H1 (cell line): ENCODE measurements around the gene PIEZO1. TPM values are rescaled to one million over a fixed set of nuclear protein-coding genes. Genes with fewer than 3 reads are reported as not detected.

Experiments used
- polyA plus RNA-seq, 7 experiments: library from polyadenylated mRNA; depleted of rRNA in 3 of 7; stranded (reverse) in 5 of 7; unstranded in 2 of 7; fragments of >200 nt in 5 of 7; fragments of 200-250 nt in 2 of 7; gene quantifications; 1 replicate in 5 of 7; 2 replicates in 1 of 7; 4 replicates in 1 of 7; pipeline versions ENCODE4 v1.2.1 to v1.2.3, GENCODE V29; 2011 to 2013; ENCODE audit warnings: missing spikeins in 2 of 7, mixed read lengths in 2 of 7
- total RNA-seq: library from RNA; stranded (reverse); fragmentation: NEBNext Ultra II Directional; extraction: Animal tissue kit (Norgen Biotek cat#: 25700); gene quantifications from 2 replicates; pipeline ENCODE4 v1.2.1, GENCODE V29; 2021
- TF ChIP-seq, protein P1 (sequence below): IDR thresholded peaks from 2 replicates; pipeline ENCODE4 v1.6.1; 2012; ENCODE audit warnings: inconsistent platforms

Gene PIEZO1
- total and polyA plus RNA-seq, 2 of the 8 experiments (the other 6 are each of a cell fraction or from before 2014, with no cell fraction given), result 42.3 to 67.5 TPM

DNA sequence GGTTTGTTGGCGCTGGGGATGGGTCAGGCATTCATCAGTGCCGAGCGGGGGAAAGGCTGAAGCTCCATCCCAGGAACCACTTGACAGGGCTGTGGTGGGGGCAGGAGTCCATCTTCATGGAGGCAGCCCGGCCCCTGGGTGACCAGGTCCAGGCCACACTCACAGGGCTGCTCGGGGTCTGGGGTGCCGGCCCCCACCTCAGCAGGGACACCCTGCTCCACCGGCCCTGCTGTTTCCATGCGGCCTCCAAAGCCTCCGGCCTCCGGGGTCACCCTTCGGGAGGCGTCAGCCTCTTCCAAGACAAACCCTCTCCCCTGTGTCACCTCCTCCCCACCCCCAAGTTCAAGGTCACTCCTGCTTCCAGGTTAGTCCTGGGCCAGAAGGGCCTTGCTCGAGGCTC, 49.6 kb upstream of the PIEZO1 start (continued):
- TF ChIP-seq, protein P1, sequence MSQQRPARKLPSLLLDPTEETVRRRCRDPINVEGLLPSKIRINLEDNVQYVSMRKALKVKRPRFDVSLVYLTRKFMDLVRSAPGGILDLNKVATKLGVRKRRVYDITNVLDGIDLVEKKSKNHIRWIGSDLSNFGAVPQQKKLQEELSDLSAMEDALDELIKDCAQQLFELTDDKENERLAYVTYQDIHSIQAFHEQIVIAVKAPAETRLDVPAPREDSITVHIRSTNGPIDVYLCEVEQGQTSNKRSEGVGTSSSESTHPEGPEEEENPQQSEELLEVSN, result no peak
- TF ChIP-seq, all 59 proteins: peak for 0
